T-helper 17 cell (primary cell): ENCODE measurements around the gene CLDN19. TPM values are rescaled to one million over a fixed set of nuclear protein-coding genes. Genes with fewer than 3 reads are reported as not detected.

Experiments
- ATAC-seq: fragments of 150-1000 bp; cut with Tn5 transposase; 2 replicates; pipeline ENCODE4 v1.10.0; 2021; ENCODE audit warnings: mild to moderate bottlenecking, moderate library complexity
- DNase-seq, 3 donors: peaks; one replicate each; pipeline versions ENCODE4 v3.0.0 to v3.0.0-alpha.2; 2020 to 2021
- H3K9me3 ChIP-seq: one replicate; pipeline ENCODE4 v1.7.0; 2013; ENCODE audit warnings: low read length, mild to moderate bottlenecking; ENCODE audit not compliant: control insufficient read depth, poor library complexity, severe bottlenecking
- H3K27ac Mint-ChIP-seq: one replicate; pipeline ENCODE4 v1.8.0; 2022; ENCODE audit warnings: mild to moderate bottlenecking, moderate library complexity, mixed read lengths
- H3K27me3 Mint-ChIP-seq: one replicate; pipeline ENCODE4 v1.8.0; 2022; ENCODE audit warnings: mixed read lengths
- H3K36me3 Mint-ChIP-seq: one replicate; pipeline ENCODE4 v1.8.0; 2022; ENCODE audit warnings: low read depth, mixed read lengths
- H3K4me1 Mint-ChIP-seq: one replicate; pipeline ENCODE4 v1.8.0; 2022; ENCODE audit warnings: mild to moderate bottlenecking, mixed read lengths
- H3K4me3 Mint-ChIP-seq: one replicate; pipeline ENCODE4 v1.8.0; 2022; ENCODE audit warnings: mild to moderate bottlenecking, moderate library complexity, mixed read lengths
- total RNA-seq, 4 donors: library from RNA in 2 of 4; stranded (reverse) in 2 of 4; gene quantifications; one replicate each; pipeline ENCODE4 v1.2.3 and lab custom pipeline; 2022 to 2026

Gene CLDN19
- total RNA-seq, 2 donors from 2014 or later: not detected

DNA sequence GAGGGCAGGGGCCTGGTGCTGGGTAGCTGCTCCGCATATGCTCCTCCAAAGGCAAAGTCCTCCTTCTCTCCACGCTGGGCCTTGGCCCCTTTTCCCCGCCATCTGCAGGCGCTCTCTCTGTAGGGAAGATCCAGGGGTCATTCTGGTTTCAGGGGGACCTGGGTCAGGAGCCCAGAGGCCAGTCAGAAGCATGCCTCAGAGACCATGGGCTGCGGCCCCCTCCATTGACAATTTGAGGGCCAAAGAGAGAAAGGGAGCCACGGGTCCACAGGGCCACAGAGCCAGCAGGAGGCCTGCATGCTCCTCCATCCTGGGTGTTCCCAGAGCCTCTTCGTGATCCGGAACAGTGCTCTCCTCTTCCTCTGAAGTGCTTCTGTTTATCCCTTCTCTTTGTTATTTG lies 2.1 kb upstream of the CLDN19 start:
- DNase-seq (no peak), ATAC-seq (no peak)
- Mint-ChIP-seq H3K27ac (no peak overlapping the region), H3K4me3 (no peak overlapping the region), H3K4me1 (peaks cover 6% of the 10 kb centered on the region), H3K36me3 (no peaks in the 10 kb centered on the region), H3K27me3 (no peaks in the 10 kb centered on the region)
- no peaks in the 10 kb centered on the region for H3K9me3 ChIP-seq

DNA sequence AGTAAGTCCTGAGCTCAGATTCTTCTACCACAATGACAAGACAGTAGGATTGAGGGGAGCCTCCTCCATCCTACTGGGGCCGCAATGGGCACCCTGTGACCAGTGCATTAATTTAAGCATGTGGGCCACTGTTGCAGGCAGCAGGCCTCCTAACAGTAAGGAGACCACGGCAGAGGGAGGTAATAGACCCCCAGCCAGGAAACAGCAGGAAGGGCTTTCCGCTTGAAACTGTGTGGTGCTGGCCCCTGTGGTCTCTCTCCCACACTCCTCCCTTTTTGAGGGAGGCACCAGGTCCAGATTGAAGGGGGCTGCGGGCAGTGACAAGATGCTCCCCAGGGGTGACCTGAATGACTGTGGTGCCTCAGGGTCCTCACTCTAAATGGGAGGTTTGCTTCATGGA lies 1.7 kb upstream of the CLDN19 start:
- ATAC-seq: no peak
- Mint-ChIP-seq H3K27me3 (no peaks in the 10 kb centered on the region), H3K4me3 (no peak overlapping the region), H3K27ac (no peak overlapping the region), H3K36me3 (no peaks in the 10 kb centered on the region), H3K4me1 (peaks cover 10% of the 10 kb centered on the region)
- H3K9me3 ChIP-seq: no peaks in the 10 kb centered on the region
- DNase-seq: no peak

GRCh38 chr1:42740851-42741580 lies 980 bp upstream of the CLDN19 start:
- H3K9me3 ChIP-seq: no peaks in the 10 kb centered on the region
- Mint-ChIP-seq H3K36me3 (no peaks in the 10 kb centered on the region), H3K27me3 (no peaks in the 10 kb centered on the region), H3K27ac (no peak overlapping the region), H3K4me1 (peaks cover 14% of the 10 kb centered on the region), H3K4me3 (no peak overlapping the region)
- no peak for ATAC-seq
- no peak for DNase-seq

DNA sequence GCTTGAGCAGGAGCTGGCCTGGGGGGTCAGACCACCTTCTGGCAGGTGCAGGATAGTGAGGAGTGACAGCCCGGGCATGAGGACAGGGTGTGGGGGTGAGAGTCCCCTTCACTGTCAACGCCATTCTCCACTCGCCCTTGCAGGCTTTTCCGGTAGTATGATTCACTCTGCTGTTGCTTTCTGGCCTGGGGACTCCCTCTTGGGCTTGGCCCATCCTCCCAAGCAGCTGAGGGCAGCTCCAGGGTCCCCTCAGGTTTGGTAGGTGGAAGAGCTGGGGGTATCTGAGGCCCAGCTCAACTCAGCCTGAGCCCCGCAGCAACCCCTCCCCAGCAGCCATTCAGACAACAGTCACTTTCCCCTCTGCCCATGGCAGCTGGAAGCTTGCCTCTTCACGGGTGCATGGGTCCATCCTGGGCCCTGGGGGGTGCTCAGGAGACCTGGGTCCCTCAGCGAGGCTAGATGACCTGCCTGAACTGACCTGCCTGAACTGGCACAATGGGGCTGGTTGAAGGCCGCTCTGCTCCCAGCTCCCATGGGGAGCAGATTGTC lies 1.3 kb downstream of the CLDN19 start:
- DNase-seq (no peak), ATAC-seq (no peak)
- peaks cover 14% of the 10 kb centered on the region for H3K4me1 Mint-ChIP-seq
- H3K27ac Mint-ChIP-seq: peak overlapping the region; percentile 32
- H3K36me3 Mint-ChIP-seq: no peaks in the 10 kb centered on the region
- no peaks in the 10 kb centered on the region for H3K9me3 ChIP-seq
- no peaks in the 10 kb centered on the region for H3K27me3 Mint-ChIP-seq
- H3K4me3 Mint-ChIP-seq: no peak overlapping the region

GRCh38 chr1:42737986-42738677 lies 1.9 kb downstream of the CLDN19 start:
- no peak for DNase-seq

DNA sequence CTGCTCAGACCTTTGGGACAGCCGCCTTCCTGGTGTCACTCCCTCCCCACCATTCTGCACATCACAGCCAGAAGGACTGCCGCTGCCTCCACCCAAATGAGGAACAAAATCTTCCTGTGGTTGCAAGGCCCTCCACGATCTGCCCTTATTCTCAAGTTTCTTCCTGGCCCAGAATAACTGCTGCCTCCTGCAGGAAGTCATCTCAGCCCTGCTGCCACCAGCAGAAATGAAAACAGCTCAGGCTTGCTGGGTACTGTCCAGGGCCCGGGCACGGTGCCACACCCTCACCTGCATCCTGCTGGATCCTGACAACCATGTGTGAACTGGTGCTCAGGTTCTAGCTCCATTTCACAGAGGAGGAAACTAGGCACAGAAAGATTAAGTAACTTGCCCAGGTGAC lies 2.8 kb downstream of the CLDN19 start:
- no peaks in the 10 kb centered on the region for H3K9me3 ChIP-seq
- Mint-ChIP-seq H3K36me3 (no peaks in the 10 kb centered on the region), H3K27ac (peak overlapping the region; percentile 95), H3K4me1 (peaks cover 12% of the 10 kb centered on the region), H3K27me3 (no peaks in the 10 kb centered on the region), H3K4me3 (no peak overlapping the region)
- ATAC-seq: peak; percentile 25
- DNase-seq: no peak

More at GRCh38 chr1:42737986-42738677, 1.9 kb downstream of the CLDN19 start:
- Mint-ChIP-seq H3K36me3 (no peaks in the 10 kb centered on the region), H3K4me1 (peaks cover 12% of the 10 kb centered on the region), H3K27ac (peak overlapping the region; percentile 95), H3K4me3 (no peak overlapping the region), H3K27me3 (no peaks in the 10 kb centered on the region)
- no peaks in the 10 kb centered on the region for H3K9me3 ChIP-seq
- no peak for ATAC-seq

DNA sequence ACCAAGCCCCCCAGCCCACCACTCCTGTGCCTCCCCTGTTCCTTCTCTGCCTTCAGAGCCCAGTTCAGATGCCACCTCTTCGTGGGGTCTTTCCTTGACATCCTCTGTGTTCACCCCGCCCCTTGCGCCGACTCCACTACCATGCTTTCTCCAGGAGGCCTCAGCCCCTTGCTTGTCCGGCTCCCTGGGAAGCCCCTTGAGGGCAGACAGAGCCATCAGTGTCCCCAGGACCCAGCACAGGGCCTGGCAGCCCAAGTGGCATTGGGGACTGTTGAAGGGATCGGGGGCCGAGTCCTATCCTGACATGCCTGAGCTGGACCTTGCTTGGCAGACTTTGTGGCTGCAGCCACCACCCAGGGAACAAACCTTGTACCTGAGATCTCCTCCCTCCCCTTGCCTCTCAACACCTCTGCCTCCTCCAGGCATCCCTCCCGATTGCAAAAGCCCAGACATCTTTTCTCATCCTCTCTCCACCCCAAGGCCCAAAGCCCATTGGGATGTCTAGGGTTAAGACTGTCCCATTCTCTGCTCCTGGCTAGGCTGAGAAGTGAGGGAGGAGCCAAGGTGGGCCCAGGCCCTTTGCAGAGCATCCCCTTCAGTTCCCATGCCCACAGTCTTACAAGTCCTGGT lies 3.4 kb downstream of the CLDN19 start:
- Mint-ChIP-seq H3K27ac (peak overlapping the region; percentile 95), H3K36me3 (no peaks in the 10 kb centered on the region), H3K27me3 (no peaks in the 10 kb centered on the region), H3K4me1 (peaks cover 12% of the 10 kb centered on the region), H3K4me3 (no peak overlapping the region)
- ATAC-seq (no peak), DNase-seq (no peak)
- no peaks in the 10 kb centered on the region for H3K9me3 ChIP-seq

- peak overlapping the region; percentile 95 for H3K27ac Mint-ChIP-seq
- no peaks in the 10 kb centered on the region for H3K27me3 Mint-ChIP-seq
- peaks cover 12% of the 10 kb centered on the region for H3K4me1 Mint-ChIP-seq
- no peak overlapping the region for H3K4me3 Mint-ChIP-seq
- DNase-seq (no peak), ATAC-seq (no peak)
- H3K9me3 ChIP-seq: no peaks in the 10 kb centered on the region
- no peaks in the 10 kb centered on the region for H3K36me3 Mint-ChIP-seq
Measured at GRCh38 chr1:42736152-42736551, 3.9 kb downstream of the CLDN19 start.

GRCh38 chr1:42735477-42736105 lies 4.4 kb downstream of the CLDN19 start:
- H3K4me1 Mint-ChIP-seq: peaks cover 12% of the 10 kb centered on the region
- H3K27ac Mint-ChIP-seq: no peak overlapping the region
- no peak for ATAC-seq
- no peak for DNase-seq
- H3K36me3 Mint-ChIP-seq: no peaks in the 10 kb centered on the region
- no peak overlapping the region for H3K4me3 Mint-ChIP-seq
- H3K9me3 ChIP-seq: no peaks in the 10 kb centered on the region
- no peaks in the 10 kb centered on the region for H3K27me3 Mint-ChIP-seq

DNA sequence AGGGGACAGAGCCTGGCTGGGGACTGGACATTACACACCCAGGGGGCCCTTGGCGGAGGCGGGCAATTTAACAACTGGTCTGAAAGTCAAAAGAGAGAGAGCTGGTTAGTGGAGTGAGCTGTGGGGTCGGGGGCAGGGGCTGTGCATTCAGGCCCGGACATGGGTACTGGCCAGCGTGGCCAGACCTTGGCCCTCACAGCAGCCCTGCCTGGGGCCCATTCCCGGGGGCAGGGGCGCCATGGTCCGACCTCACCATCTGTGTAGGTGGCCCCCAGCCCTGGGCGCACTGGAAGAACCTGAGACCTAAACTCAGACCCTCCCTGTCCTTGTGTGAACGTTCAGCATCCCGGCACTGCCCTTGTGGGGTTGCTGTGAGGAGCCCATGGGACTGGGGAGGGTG lies 5.0 kb downstream of the CLDN19 start:
- Mint-ChIP-seq H3K4me3 (no peak overlapping the region), H3K4me1 (peaks cover 12% of the 10 kb centered on the region), H3K36me3 (no peaks in the 10 kb centered on the region), H3K27me3 (no peaks in the 10 kb centered on the region), H3K27ac (no peak overlapping the region)
- no peak for ATAC-seq
- no peak for DNase-seq
- H3K9me3 ChIP-seq: no peaks in the 10 kb centered on the region

- no peaks in the 10 kb centered on the region for H3K9me3 ChIP-seq
- Mint-ChIP-seq H3K27ac (no peak overlapping the region), H3K27me3 (no peaks in the 10 kb centered on the region), H3K4me3 (no peak overlapping the region), H3K4me1 (peaks cover 12% of the 10 kb centered on the region), H3K36me3 (no peaks in the 10 kb centered on the region)
- no peak for ATAC-seq
- DNase-seq: no peak
Measured at GRCh38 chr1:42734201-42735035, 5.6 kb downstream of the CLDN19 start.

DNA sequence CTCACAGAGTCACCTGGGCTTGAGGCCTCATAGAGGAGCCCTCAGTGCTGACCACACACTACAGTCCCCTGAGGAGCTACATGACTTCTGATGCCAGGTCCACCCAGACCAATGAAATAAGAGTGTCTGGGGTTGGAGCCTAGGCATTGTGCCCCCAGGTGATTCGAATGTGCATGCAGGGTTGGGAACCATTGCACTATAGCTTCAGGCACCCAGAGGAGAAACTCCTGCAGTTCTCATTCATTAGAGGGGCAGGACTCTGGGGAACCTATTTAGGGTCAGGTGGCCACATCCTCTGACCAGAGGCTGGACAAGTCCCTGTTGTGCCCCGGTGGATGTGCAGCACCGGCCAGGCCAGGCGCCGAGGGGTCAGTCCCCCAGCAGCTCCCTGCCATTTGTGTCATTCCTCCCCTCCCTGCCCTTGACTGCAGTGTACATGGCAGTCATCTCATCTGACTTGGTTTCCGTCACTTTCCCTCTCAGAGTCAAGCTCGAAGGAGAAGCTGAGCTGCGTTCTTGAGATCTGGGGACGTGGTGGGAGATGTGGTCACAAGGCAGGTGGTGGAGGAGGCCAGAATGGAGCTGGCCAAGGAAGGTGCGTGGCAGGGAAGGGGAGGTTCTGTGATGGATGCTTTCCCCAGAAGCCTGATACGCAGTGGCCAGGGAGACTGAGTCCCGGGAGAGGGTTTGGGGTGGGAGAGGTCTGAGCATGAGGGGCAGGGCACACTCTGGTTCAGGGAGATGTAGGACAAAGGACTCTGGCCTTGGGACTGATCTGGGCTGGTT lies 6.4 kb downstream of the CLDN19 start:
- H3K4me3 Mint-ChIP-seq: no peak overlapping the region
- H3K36me3 Mint-ChIP-seq: no peaks in the 10 kb centered on the region
- peak overlapping the region; percentile 6 for H3K27ac Mint-ChIP-seq
- peaks cover 12% of the 10 kb centered on the region for H3K4me1 Mint-ChIP-seq
- DNase-seq (no peak), ATAC-seq (no peak)
- no peaks in the 10 kb centered on the region for H3K9me3 ChIP-seq
- no peaks in the 10 kb centered on the region for H3K27me3 Mint-ChIP-seq
